GM12878 (cell line): Measurements from ENCODE around the gene POLR3K. TPM values are rescaled to one million over a fixed set of nuclear protein-coding genes. Genes with fewer than 3 reads are reported as not detected.

Experiments used
- BACH1 ChIP-seq: fragments of 450-650 bp; IDR thresholded peaks from 2 replicates; pipeline ENCODE4 v1.6.1; 2017; ENCODE audit warnings: mild to moderate bottlenecking, borderline replicate concordance
- BCL3 ChIP-seq: IDR thresholded peaks from 2 replicates; pipeline ENCODE4 v1.6.1; 2011; ENCODE audit warnings: borderline replicate concordance, low read depth, mild to moderate bottlenecking, moderate library complexity, low read length; ENCODE audit not compliant: insufficient read depth, poor library complexity, severe bottlenecking
- BHLHE40 ChIP-seq, 2 experiments: fragments of 450-650 bp in 1 of 2; IDR thresholded peaks; 2 replicates each; pipeline ENCODE4 v1.6.1; 2011 to 2017; ENCODE audit warnings: low read depth in 2 of 2, borderline replicate concordance in 1 of 2, improper control_type of control experiment in 1 of 2, low read length in 1 of 2, mild to moderate bottlenecking in 1 of 2
- CHD4 ChIP-seq: fragments of 200-600 bp; sonication (generic); IDR thresholded peaks from 2 replicates; pipeline ENCODE4 v1.6.1; 2016; ENCODE audit warnings: mild to moderate bottlenecking
- FOS ChIP-seq: IDR thresholded peaks from 3 replicates; pipeline ENCODE4 v1.6.1; 2011; ENCODE audit warnings: borderline replicate concordance; ENCODE audit not compliant: insufficient read length; ENCODE audit errors: extremely low read depth
- HCFC1 ChIP-seq: fragments of 150-350 bp; IDR thresholded peaks from 2 replicates; pipeline ENCODE4 v1.6.1; 2014; ENCODE audit warnings: low read length
- KAT2A ChIP-seq: conservative IDR thresholded peaks from 2 replicates; pipeline ENCODE4 v1.6.1; 2011; ENCODE audit warnings: low read depth, low read length; ENCODE audit not compliant: control insufficient read depth
- KDM1A ChIP-seq: fragments of 200-600 bp; sonication (generic); IDR thresholded peaks from 2 replicates; pipeline ENCODE4 v1.6.1; 2016; ENCODE audit warnings: borderline replicate concordance
- MXI1 ChIP-seq: fragments of 150-350 bp; IDR thresholded peaks from 2 replicates; pipeline ENCODE4 v1.6.1; 2011; ENCODE audit warnings: low read depth, mild to moderate bottlenecking, inconsistent platforms, low read length, improper control_type of control experiment
- NFYA ChIP-seq: IDR thresholded peaks from 2 replicates; pipeline ENCODE4 v1.6.1; 2011; ENCODE audit warnings: low read depth, mild to moderate bottlenecking, low read length, improper control_type of control experiment, borderline replicate concordance
- PAX5 ChIP-seq: IDR thresholded peaks from 2 replicates; pipeline ENCODE4 v1.6.1; 2011; ENCODE audit warnings: low read depth, low read length, borderline replicate concordance
- PBX3 ChIP-seq: IDR thresholded peaks from 2 replicates; pipeline ENCODE4 v1.6.1; 2011; ENCODE audit warnings: mild to moderate bottlenecking, low read depth, low read length, moderate library complexity; ENCODE audit not compliant: insufficient replicate concordance
- POLR2A ChIP-seq: IDR thresholded peaks from 2 replicates; pipeline ENCODE4 v1.6.1; 2011; ENCODE audit warnings: low read depth, mild to moderate bottlenecking, low read length
- SIN3A ChIP-seq: IDR thresholded peaks from 2 replicates; pipeline ENCODE4 v1.6.1; 2012; ENCODE audit warnings: low read depth, low read length, improper control_type of control experiment
- SMAD5 ChIP-seq: IDR thresholded peaks from 2 replicates; pipeline ENCODE4 v1.6.1; 2016; ENCODE audit warnings: antibody characterized with exemption, low read depth
- SMC3 ChIP-seq: IDR thresholded peaks from 2 replicates; pipeline ENCODE4 v1.6.1; 2011; ENCODE audit warnings: low read length, improper control_type of control experiment, borderline replicate concordance
- WRNIP1 ChIP-seq: IDR thresholded peaks from 2 replicates; pipeline ENCODE4 v1.6.1; 2011; ENCODE audit warnings: low read depth, low read length, improper control_type of control experiment, borderline replicate concordance
- YBX1 ChIP-seq: fragments of 450-650 bp; IDR thresholded peaks from 2 replicates; pipeline ENCODE4 v1.6.1; 2016; ENCODE audit warnings: antibody characterized with exemption
- ZNF24 ChIP-seq: fragments of 450-650 bp; IDR thresholded peaks from 2 replicates; pipeline ENCODE4 v1.6.1; 2017; ENCODE audit warnings: antibody characterized with exemption, mild to moderate bottlenecking
- ZNF384 ChIP-seq: IDR thresholded peaks from 2 replicates; pipeline ENCODE4 v1.6.1; 2012; ENCODE audit warnings: low read depth, mild to moderate bottlenecking, low read length, improper control_type of control experiment, borderline replicate concordance
- ZNF592 ChIP-seq: fragments of 450-650 bp; IDR thresholded peaks from 2 replicates; pipeline ENCODE4 v1.6.1; 2017; ENCODE audit warnings: mild to moderate bottlenecking, moderate library complexity
- polyA plus RNA-seq, 11 experiments: library from polyadenylated mRNA; depleted of rRNA in 4 of 11; unstranded in 6 of 11; stranded (reverse) in 5 of 11; fragments of >200 nt; fragmentation: Nextera tagmentation in 4 of 11; fragmentation: Illumina TruSeq in 1 of 11; extraction: Ambion mirVana in 4 of 11; extraction: Trizol in 1 of 11; gene quantifications; 1 replicate in 1 of 11; 2 replicates in 10 of 11; pipeline versions ENCODE4 v1.2.1 to v1.2.3, GENCODE V29; 2011 to 2016; ENCODE audit warnings: inconsistent platforms in 2 of 11, missing spikeins in 2 of 11, low read depth in 1 of 11
- total RNA-seq, 4 experiments: library from RNA; depleted of rRNA in 3 of 4; stranded (reverse); fragments of >200 nt in 3 of 4; fragmentation: Illumina TruSeq in 1 of 4; extraction: Trizol in 1 of 4; gene quantifications; 2 replicates each; pipeline versions ENCODE4 v1.2.1 to v1.2.3, GENCODE V29; 2013 to 2021
- TF ChIP-seq, protein P1 (sequence below): IDR thresholded peaks from 2 replicates; pipeline ENCODE4 v1.6.1; 2012; ENCODE audit warnings: low read depth, low read length, improper control_type of control experiment

Gene POLR3K
- total and polyA plus RNA-seq, 10 of the 15 experiments (the other 5 are each of a cell fraction or from before 2014, with no cell fraction given), result 25.3 to 222 (median 64.0) TPM

DNA sequence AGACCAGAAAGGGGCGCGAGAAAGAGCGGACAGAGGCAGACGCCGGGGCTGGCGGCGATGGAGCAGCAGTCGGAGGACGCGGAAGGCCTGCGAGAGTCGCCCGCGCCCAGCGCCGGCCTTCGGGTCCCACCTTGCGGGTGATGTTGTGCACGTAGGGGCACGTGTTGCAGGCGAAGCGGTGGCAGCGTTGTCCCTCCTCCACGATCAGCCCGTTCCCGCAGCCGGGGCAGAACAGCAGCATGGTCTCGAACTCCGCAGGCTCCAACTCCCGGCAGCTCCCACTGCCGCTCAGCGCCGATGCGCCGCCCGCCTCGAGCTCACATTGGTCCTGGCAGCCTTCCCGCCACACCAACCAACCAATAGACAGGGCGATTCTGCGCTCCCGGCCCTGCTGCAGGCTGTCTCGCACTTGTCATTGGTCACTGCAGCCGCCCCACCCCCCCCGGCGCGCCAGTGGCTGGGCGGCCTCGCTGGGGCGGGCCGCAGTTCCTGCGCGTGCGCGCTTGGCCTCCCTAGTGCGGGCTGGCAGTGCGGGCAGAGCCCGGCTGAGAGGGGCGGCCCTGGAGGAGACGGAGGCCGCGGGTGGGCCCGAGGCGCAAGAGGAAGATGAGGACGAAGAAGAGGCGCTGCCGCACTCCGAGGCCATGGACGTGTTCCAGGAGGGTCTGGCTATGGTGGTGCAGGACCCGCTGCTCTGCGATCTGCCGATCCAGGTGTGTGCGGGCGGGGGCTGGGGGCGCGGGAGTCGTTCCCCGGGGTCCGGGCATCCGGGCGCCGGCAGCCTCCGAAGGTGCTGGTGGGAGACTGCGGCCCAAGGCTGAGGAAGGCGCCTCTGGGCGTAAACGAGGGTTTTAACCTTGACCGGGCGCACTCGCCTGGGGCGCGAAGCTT is at the start of gene POLR3K, which contains the start of gene SNRNP25 (continued):
- TF ChIP-seq WRNIP1, result no peak
- no peak for TF ChIP-seq ZNF384
- no peak for TF ChIP-seq YBX1
- no peak for TF ChIP-seq ZNF24
- peak; percentile 56 for TF ChIP-seq NFYA
- peak; percentile 64 for TF ChIP-seq SMAD5
- TF ChIP-seq SIN3A, result peak; percentile 81
- no peak for TF ChIP-seq ZNF592
- TF ChIP-seq KAT2A, result no peak
- no peak for TF ChIP-seq CHD4
- TF ChIP-seq PAX5, result 0 out of 2 replicates have a peak, but pooled peaks have one; percentile 20
- TF ChIP-seq, protein P1, sequence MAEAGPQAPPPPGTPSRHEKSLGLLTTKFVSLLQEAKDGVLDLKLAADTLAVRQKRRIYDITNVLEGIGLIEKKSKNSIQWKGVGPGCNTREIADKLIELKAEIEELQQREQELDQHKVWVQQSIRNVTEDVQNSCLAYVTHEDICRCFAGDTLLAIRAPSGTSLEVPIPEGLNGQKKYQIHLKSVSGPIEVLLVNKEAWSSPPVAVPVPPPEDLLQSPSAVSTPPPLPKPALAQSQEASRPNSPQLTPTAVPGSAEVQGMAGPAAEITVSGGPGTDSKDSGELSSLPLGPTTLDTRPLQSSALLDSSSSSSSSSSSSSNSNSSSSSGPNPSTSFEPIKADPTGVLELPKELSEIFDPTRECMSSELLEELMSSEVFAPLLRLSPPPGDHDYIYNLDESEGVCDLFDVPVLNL, result peak; percentile 89
- TF ChIP-seq MXI1, result peak; percentile 87
- no peak for TF ChIP-seq SMC3
- peak in 1 of 2 experiments; percentile 78; a peak in 2 of 4 replicates for TF ChIP-seq BHLHE40 (IDR thresholded peaks at IDR 0.05; ENCODE audit: borderline replicate concordance in 1 of 2, low read depth in 2 of 2, low read length in 1 of 2)
- peak; percentile 95 for TF ChIP-seq POLR2A
- peak; percentile 91 for TF ChIP-seq PBX3
- peak; percentile 78 for TF ChIP-seq FOS
- TF ChIP-seq HCFC1, result peak; percentile 36
- TF ChIP-seq BACH1, result 0 out of 2 replicates have a peak, but pooled peaks have one; percentile 7
- no peak for TF ChIP-seq KDM1A
- no peak for TF ChIP-seq BCL3
